ENCODE measurements around the gene NEUROD1. TPM values are rescaled to one million over a fixed set of nuclear protein-coding genes. Genes with fewer than 3 reads are reported as not detected.

NEUROD1 gene
- total RNA-seq, 4 donors from 2014 or later: 0.48 to 1.8 TPM; not detected in 2

DNA sequence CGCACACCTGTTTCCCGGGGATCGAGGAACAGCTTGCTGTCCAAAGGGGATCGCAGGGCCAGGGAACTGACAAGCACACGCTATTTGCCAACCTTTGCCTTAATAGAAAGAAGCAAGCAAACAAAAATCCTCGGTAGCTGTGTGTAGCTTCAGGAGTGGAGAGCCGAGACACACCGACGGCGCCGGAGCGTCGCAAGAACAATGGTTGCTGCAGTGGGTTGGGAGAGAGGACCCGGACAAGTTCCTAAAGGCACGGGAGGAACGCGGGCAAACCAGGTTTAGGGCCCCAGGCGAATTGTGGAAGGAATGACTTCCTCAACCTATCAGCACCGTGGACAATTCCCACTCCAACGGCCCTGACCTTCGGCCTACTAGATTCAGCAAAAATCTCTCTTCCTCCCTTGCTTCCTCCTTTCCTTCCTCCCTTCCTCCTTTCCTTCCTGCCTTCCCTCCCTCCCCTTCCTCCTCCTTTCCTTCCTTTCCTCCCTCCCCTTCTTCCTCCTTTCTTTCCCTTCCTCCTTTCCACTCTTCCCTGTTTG, 4.9 kb upstream of the NEUROD1 start:
- no peaks in the 10 kb centered on the region for H3K36me3 ChIP-seq
- peaks cover 6 to 26% (median 11%) of the 10 kb centered on the region in 4 donors for H3K4me1 ChIP-seq
- WGBS, 2 donors (ENCODE audit: low coverage in 1 of 2): 12 to 17% methylated on average over 9 to 21 of the region's 21 CpGs
- H3K4me3 ChIP-seq: no peak overlapping the region
- no peak for DNase-seq
- intact Hi-C loops (cut with DNase I; ENCODE audit: low total_unique reads) (no loop called here), in situ Hi-C loops (cut with MboI; ENCODE audit: low pct_ligation_motif_present in 1 of 4, low pct_unique_long_range_greater_than_20kb in 1 of 4, low sequenced_read_pairs in 3 of 4) (no loop called here)
- peaks cover 86% of the 10 kb centered on the region for H3K27me3 ChIP-seq
- H3K9me3 ChIP-seq: no peaks in the 10 kb centered on the region
- H3K27ac ChIP-seq: no peak overlapping the region
- TF ChIP-seq POLR2A (IDR thresholded peaks at IDR 0.05): no peak
- TF ChIP-seq CTCF (IDR thresholded peaks at IDR 0.05): no peak
- TF ChIP-seq POLR2AphosphoS5 (IDR thresholded peaks at IDR 0.05): no peak

DNA sequence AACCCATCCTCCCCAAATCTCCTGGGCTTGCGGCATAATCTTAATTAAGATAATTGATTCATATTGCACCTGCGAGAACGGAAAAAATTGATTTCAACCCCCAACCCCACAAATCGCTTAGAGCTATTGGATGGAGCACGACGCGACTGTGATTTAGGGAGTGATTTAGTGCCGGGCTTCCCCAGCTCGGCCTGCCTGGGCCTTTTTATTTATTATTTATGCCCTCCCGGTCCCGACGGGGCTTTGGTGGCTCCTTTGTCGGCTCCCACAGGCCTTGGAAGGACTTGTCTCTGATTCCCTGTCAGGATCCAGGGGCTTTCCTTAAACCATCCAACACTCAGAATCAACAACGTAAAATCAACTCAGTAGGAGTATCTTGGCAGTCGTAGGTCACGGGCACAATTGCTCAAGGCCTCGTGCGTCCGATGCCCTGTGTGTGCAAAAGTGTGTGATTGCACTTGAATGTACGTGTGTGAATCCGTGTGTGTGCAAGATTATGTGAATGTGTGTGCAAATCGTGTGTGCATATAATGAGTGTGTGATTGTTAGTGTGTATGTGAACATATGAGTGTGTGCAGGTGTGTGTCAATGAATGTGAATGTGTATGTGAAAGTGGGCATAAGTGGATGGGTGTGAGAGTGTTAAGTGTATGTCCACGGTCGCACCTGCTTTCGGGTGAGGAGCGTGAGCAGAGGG, 4.3 kb upstream of the NEUROD1 start:
- H3K36me3 ChIP-seq: no peaks in the 10 kb centered on the region
- in situ Hi-C loops (cut with MboI; ENCODE audit: low pct_ligation_motif_present in 1 of 4, low pct_unique_long_range_greater_than_20kb in 1 of 4, low sequenced_read_pairs in 3 of 4): no loop called here
- peak overlapping the region in 1 of 4 donors; percentile 35 for H3K4me3 ChIP-seq
- peaks cover 6 to 26% (median 11%) of the 10 kb centered on the region in 4 donors for H3K4me1 ChIP-seq
- H3K9me3 ChIP-seq: no peaks in the 10 kb centered on the region
- intact Hi-C loops (cut with DNase I; ENCODE audit: low total_unique reads): no loop called here
- peaks cover 90% of the 10 kb centered on the region for H3K27me3 ChIP-seq
- WGBS, 2 donors (ENCODE audit: low coverage in 1 of 2): 22 to 24% methylated on average over 8 to 26 of the region's 26 CpGs
- TF ChIP-seq POLR2A (IDR thresholded peaks at IDR 0.05): no peak
- TF ChIP-seq EP300 (IDR thresholded peaks at IDR 0.05; ENCODE audit: low read depth): no peak
- no peak for TF ChIP-seq POLR2AphosphoS5 (IDR thresholded peaks at IDR 0.05)
- TF ChIP-seq CTCF (IDR thresholded peaks at IDR 0.05): no peak
- no peak for DNase-seq
- no peak overlapping the region for H3K27ac ChIP-seq

DNA sequence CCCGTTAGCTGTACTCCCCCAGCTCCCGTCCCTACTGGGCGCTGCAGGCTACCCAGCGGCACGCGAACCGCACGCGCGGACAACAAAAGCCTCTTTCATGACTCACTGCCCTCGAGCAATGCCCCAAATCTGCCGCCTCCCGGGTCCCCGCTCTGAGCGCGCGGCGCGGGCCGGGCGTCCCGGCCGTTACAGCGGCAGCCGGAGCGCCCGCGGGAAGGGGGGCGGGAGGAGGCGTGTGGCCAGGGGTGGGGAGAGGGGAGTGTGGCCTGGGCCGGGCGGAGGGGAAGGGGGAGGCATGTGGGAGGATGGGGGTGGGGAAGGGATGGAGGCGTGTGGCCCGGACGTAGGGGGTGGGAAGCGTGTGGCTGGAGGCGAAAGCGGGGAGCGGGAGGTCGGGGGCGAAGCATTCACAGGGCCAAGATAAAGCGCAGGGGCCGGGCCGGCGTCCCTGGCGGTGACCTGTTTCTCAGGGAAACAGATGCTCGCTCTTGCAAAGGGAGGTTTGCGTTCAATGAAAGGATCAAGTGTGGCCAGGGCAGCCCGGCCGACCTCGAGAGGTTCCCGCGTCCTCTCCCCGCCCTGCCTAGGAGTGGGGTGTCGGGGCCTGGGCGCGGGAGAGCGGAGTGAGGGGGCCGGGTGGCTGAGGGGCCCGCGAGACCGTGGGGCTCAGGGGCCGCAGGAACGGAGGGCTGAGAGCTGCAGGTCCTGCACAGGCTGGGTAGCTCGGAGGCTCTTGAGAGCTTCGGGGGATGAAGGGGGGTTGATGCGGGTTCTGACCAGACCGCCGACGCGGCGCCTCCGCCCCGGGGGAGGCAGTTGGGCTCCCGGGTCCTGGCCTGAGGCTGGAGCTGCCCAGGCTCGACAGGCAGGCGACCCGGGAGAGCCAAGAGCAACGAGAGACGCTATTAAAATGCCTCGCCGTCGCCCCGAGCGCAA, 3.5 kb upstream of the NEUROD1 start:
- in situ Hi-C loops (cut with MboI; ENCODE audit: low pct_ligation_motif_present in 1 of 4, low pct_unique_long_range_greater_than_20kb in 1 of 4, low sequenced_read_pairs in 3 of 4): no loop called here
- Histone ChIP-seq H3K27ac (no peak overlapping the region), H3K27me3 (peaks cover 94% of the 10 kb centered on the region), H3K4me3 (peak overlapping the region in 1 of 4 donors; percentile 35), H3K4me1 (peaks cover 6 to 26% (median 11%) of the 10 kb centered on the region in 4 donors), H3K36me3 (no peaks in the 10 kb centered on the region), H3K9me3 (no peaks in the 10 kb centered on the region)
- 8% methylated on average over 61 of the region's 85 CpGs; no CpG with 5 or more reads in 1 of the 2 donors for WGBS, 2 donors (ENCODE audit: low coverage in 1 of 2)
- DNase-seq: no peak
- intact Hi-C loops (cut with DNase I; ENCODE audit: low total_unique reads): no loop called here
- TF ChIP-seq EP300 (IDR thresholded peaks at IDR 0.05; ENCODE audit: low read depth) (no peak), CTCF (IDR thresholded peaks at IDR 0.05) (no peak), POLR2AphosphoS5 (IDR thresholded peaks at IDR 0.05) (no peak), POLR2A (IDR thresholded peaks at IDR 0.05) (no peak)
